Prostate gland (tissue), 2 donors: ENCODE results near the gene ADGRG1. TPM values are rescaled to one million over a fixed set of nuclear protein-coding genes. Genes with fewer than 3 reads are reported as not detected.

Experiments used
- DNase-seq: peaks from one replicate; pipeline ENCODE4 v3.0.0-alpha.2; 2019; ENCODE audit warnings: low spot score
- H3K27ac ChIP-seq, 2 donors: fragments of 200-600 bp; sonication (generic); 2 replicates each; pipeline ENCODE4 v1.5.1; 2017 to 2019
- H3K27me3 ChIP-seq: fragments of 200-600 bp; sonication (generic); replicated peaks from 2 replicates; pipeline ENCODE4 v1.5.1; 2019; ENCODE audit not compliant: insufficient read depth
- H3K36me3 ChIP-seq, 2 donors: fragments of 200-600 bp; sonication (generic); 1 replicate in 1 of 2; 2 replicates in 1 of 2; pipeline versions ENCODE4 v1.5.1 to v1.8.1; 2017 to 2019
- H3K4me1 ChIP-seq: fragments of 200-600 bp; sonication (generic); replicated peaks from 2 replicates; pipeline ENCODE4 v1.5.1; 2019
- H3K4me3 ChIP-seq, 2 donors: fragments of 200-600 bp; sonication (generic); 2 replicates each; pipeline ENCODE4 v1.5.1; 2017 to 2019
- H3K9me3 ChIP-seq: fragments of 200-600 bp; sonication (generic); 2 replicates; pipeline ENCODE4 v1.5.1; 2017
- CTCF ChIP-seq, 4 experiments: fragments of 200-600 bp in 2 of 4; fragments of 450-650 bp in 2 of 4; sonication (generic) in 2 of 4; IDR thresholded peaks; 1 replicate in 3 of 4; 2 replicates in 1 of 4; pipeline ENCODE4 v1.5.1; 2016 to 2019; ENCODE audit warnings: antibody characterized with exemption in 4 of 4, mild to moderate bottlenecking in 2 of 4, moderate library complexity in 2 of 4
- POLR2A ChIP-seq: fragments of 450-650 bp; IDR thresholded peaks from one replicate; pipeline ENCODE4 v1.6.1; 2016; ENCODE audit warnings: antibody characterized with exemption, mild to moderate bottlenecking
- POLR2AphosphoS5 ChIP-seq: sonication (generic); formaldehyde crosslinking; IDR thresholded peaks from one replicate; pipeline ENCODE4 v1.6.1; 2017; ENCODE audit warnings: antibody characterized with exemption
- WGBS: methylation state at CpG from one replicate; pipeline ENCODE4 v1.1.5; 2018; 5-methylcytosine and 5-hydroxymethylcytosine counted together
- intact Hi-C: fragments of 100-400 bp; cut with DNase I; formaldehyde crosslinking; loops from one replicate; pipeline ENCODE4 v1.14.2; 2022
- total RNA-seq, 2 donors: library from RNA; depleted of rRNA; stranded (reverse); fragments of >200 nt; gene quantifications; one replicate each; pipeline ENCODE4 v1.1.0, GENCODE V29; 2016

The ADGRG1 gene
- total RNA-seq, 2 donors from 2014 or later = 78.5 to 347 TPM

DNA sequence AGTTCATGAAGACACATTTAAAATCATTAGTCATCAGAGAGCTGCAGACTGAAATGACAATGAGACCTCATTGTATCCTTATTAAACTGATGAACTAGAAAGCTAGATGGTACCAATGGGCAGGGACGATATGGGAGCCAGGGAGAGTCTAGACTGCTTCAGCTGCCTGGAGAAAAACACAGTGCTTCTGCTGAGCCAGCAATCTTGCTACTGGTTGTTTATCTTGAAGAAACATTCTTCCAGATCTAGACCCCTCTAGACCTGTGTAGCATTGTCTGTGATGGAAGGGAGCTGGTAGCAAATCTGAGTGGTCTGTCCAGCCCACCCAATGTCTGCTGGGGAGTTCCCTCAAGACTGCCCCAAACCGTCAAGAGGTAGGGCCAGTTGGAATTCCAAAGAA is 64.2 kb downstream of the ADGRG1 start:
- 62% methylated on average over 2 of the region's 2 CpGs for WGBS
- H3K36me3 ChIP-seq = no peaks in the 10 kb centered on the region
- no peak overlapping the region for H3K27ac ChIP-seq
- intact Hi-C loops = no loop called here
- H3K4me1 ChIP-seq = no peaks in the 10 kb centered on the region
- H3K27me3 ChIP-seq = no peaks in the 10 kb centered on the region
- no peak overlapping the region for H3K4me3 ChIP-seq
- DNase-seq = no peak
- TF ChIP-seq CTCF (IDR thresholded peaks at IDR 0.05) (no peak), POLR2A (no peak), POLR2AphosphoS5 (no peak)
- no peaks in the 10 kb centered on the region for H3K9me3 ChIP-seq

DNA sequence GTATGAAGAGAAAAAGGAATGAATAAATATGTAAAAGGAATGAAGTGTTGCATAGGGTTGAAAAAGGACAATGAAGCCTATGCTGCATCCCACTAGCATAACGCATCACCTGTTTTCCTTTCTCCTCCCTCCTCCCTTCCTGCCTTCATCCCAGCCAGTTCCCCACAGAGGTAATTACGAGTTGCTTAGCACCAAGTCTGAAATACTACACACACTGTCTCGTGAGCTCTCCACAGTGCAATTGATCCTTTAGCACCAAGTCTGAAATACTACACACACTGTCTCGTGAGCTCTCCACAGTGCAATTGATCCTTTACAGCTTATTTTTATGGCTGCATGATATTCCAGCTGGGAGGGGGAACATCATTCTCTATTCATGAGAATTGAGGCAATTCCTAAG is 65.1 kb downstream of the ADGRG1 start:
- Histone ChIP-seq H3K4me3 (no peak overlapping the region), H3K27ac (no peak overlapping the region), H3K9me3 (no peaks in the 10 kb centered on the region), H3K27me3 (no peaks in the 10 kb centered on the region), H3K36me3 (no peaks in the 10 kb centered on the region), H3K4me1 (no peaks in the 10 kb centered on the region)
- TF ChIP-seq CTCF (IDR thresholded peaks at IDR 0.05) (no peak), POLR2A (no peak), POLR2AphosphoS5 (no peak)
- intact Hi-C loops = no loop called here
- DNase-seq = no peak
- 73% methylated on average over 4 of the region's 4 CpGs for WGBS

DNA sequence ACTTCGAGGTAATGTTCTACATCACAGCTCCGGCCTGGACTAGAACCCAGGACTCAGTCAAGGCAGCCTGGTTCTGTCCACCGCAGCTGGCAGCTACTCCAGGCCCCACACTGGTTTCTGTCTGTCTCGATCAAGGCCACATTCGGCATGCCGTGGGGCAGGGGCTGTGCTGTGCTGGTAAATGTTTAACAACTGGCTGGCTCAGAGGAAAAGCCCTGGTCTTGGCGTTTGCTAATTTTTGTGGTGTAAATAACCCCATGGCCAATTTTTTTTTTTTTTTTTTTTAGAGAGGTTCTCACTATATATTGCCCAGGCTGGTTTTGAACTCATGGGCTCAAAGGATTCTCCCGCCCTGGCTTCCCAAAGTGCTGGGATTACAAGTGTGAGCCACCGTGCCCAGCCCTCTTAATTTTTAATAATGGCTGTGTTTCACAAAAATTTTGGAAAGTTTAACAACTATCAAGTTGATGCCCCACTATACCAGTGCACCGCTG is 65.8 kb downstream of the ADGRG1 start:
- intact Hi-C loops = no loop called here
- H3K4me3 ChIP-seq = no peak overlapping the region
- WGBS = 59% methylated on average over 10 of the region's 10 CpGs
- TF ChIP-seq CTCF (IDR thresholded peaks at IDR 0.05) (no peak), POLR2A (no peak), POLR2AphosphoS5 (no peak)
- H3K4me1 ChIP-seq = no peaks in the 10 kb centered on the region
- H3K9me3 ChIP-seq = no peaks in the 10 kb centered on the region
- H3K27ac ChIP-seq = no peak overlapping the region
- H3K27me3 ChIP-seq = no peaks in the 10 kb centered on the region
- no peak for DNase-seq
- no peaks in the 10 kb centered on the region for H3K36me3 ChIP-seq

GRCh38 chr16:57694725-57695679 is 66.6 kb downstream of the ADGRG1 start, which contains the start of gene DRC7:
Gene DRC7, plus strand, starts transcription at chr16:57694806. Its CDS starts 3,144 bp downstream, at chr16:57697950.
- H3K27ac ChIP-seq = no peak within 1 kb of the TSS
- no peak within 1 kb of the TSS for H3K4me3 ChIP-seq
- no peaks in the 10 kb centered on the region for H3K36me3 ChIP-seq
- H3K9me3 ChIP-seq = no peaks in the 10 kb centered on the region
- 42% methylated on average over 8 of the region's 8 CpGs for WGBS
- DNase-seq = no peak
- no peaks in the 10 kb centered on the region for H3K4me1 ChIP-seq
- H3K27me3 ChIP-seq = no peaks in the 10 kb centered on the region
- intact Hi-C loops = no loop called here
- no peak for TF ChIP-seq POLR2AphosphoS5
- TF ChIP-seq POLR2A = no peak
- no peak for TF ChIP-seq CTCF (IDR thresholded peaks at IDR 0.05)

- Histone ChIP-seq H3K27me3 (no peaks in the 10 kb centered on the region), H3K36me3 (no peaks in the 10 kb centered on the region), H3K9me3 (no peaks in the 10 kb centered on the region), H3K4me3 (no peak overlapping the region), H3K27ac (no peak overlapping the region), H3K4me1 (no peaks in the 10 kb centered on the region)
- 83% methylated on average over 5 of the region's 5 CpGs for WGBS
- no peak for DNase-seq
- intact Hi-C loops = no loop called here
- TF ChIP-seq POLR2A (no peak), POLR2AphosphoS5 (no peak), CTCF (IDR thresholded peaks at IDR 0.05) (no peak)
Observed at GRCh38 chr16:57695680-57696069, 67.2 kb downstream of the ADGRG1 start.
